Stimulated activated naive CD4-positive, alpha-beta T cell treated with Interleukin-2 at 50 U/mL for 16 hours (primary cell): ENCODE measurements around the gene SLC25A29.

ENCODE experiments used
- DNase-seq: peaks from one replicate; lab custom pipeline; 2025; lab: John Stamatoyannopoulos, UW

Gene SLC25A29

DNA sequence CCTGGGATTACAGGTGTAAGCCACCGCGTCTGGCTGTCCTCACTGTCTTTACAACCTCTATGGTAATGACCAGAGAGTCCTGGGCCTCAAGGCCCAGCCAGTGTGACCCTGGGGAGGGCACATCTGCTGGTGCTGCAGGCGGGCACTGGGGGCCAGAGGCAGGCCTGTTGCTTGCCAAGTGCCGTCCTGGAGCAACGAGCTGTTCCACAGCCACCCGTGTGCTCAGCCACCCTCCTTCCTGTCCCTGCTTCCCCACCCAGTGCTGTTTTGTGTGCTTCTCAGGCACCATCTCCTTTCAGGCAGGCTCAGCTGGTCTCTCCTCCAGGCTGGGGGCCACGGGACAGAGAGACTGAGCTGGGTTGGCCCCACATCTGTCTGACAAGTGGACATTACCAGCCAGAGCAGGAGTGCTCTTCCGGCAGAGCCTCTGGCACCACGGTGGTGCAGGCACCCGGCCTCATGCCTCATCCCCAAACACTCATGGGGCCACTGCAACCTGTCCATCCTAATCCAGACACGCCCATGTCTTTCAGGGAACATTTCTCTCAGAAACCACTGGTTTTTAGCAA lies 25.9 kb upstream of the SLC25A29 start:
- DNase-seq, result no peak

DNA sequence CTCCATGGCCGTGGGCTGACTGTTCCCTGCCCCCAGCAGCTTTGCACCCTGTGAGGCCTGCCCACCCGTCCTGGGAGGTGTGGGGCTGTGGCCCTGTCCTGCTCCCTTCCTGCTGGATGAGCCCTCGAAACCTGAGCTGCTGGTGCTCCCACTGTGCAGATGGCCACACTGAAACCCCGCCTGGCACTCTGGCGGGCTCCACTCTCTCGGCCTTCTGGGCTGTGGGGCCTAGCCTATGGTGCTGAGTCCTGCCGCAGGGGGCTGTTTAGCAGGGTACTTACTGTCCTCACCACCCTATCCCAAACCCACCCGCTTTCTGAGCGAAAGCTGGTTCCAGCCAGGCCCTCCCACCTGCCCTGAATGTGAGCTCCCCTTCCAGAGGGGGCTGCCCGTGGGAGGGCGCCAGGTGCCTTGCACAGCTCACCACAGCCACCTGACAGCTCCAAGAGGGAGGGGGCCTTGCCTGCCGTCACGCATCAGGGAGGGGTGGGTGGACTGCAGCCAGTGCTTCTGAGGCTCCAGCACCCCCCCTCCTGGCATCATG lies 24.2 kb upstream of the SLC25A29 start:
- DNase-seq, result no peak

DNA sequence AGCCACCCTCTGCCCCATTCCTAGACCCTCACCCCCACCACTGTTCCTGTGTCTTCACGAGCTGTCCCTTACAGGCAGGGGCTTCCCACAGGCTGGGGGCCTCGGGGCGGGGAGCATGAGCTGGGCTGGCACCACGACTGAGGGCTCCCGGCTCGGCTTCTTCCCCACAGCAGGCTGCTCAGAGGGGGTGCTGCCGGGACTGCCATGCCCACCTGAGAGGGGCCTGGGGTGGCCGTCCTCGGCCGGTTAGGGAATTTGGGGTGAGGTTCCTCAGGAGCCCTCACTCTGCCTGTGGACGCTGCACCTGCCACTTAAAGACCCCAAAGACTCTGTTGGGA lies 23.7 kb upstream of the SLC25A29 start:
- no peak for DNase-seq

DNA sequence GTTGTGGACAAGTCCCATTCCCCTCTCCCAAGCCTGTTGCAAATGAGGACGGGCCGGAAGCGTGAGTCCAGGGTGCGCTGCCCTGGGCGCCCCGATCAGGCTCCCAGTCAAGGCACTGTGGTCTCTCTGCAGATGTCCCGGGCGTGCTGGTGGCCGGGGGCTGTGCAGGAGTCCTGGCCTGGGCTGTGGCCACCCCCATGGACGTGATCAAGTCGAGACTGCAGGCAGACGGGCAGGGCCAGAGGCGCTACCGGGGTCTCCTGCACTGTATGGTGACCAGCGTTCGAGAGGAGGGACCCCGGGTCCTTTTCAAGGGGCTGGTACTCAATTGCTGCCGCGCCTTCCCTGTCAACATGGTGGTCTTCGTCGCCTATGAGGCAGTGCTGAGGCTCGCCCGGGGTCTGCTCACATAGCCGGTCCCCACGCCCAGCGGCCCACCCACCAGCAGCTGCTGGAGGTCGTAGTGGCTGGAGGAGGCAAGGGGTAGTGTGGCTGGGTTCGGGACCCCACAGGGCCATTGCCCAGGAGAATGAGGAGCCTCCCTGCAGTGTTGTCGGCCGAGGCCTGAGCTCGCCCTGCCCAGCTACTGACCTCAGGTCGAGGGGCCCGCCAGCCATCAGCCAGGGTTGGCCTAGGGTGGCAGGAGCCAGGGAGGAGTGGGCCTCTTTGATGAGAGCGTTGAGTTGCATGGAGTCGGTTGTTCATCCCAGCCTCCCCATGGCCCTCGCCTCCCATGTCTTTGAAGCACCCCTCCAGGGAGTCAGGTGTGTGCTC lies 23.2 kb upstream of the SLC25A29 start:
- no peak for DNase-seq

DNA sequence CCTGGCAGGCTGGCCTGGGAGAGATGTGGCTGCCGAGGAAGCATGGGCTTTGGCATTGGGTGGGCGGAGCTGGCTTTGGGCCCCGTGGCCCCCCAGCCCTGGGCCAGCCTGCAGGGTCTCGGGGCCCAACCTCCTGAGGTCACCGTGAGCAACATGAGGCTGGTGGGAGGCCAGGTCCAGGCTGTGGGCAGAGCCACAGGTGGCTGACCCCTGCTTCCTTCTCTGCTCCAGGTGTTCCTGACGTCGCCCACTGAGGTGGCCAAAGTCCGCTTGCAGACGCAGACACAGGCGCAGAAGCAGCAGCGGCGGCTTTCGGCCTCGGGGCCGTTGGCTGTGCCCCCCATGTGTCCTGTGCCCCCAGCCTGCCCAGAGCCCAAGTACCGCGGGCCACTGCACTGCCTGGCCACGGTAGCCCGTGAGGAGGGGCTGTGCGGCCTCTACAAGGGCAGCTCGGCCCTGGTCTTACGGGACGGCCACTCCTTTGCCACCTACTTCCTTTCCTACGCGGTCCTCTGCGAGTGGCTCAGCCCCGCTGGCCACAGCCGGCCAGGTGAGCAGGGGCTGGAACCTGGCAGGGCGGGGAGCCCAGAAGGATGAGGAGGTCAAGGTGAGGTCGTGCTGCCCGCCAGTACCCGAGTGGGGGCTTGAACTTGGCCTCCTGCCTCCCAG lies 22.4 kb upstream of the SLC25A29 start:
- no peak for DNase-seq

DNA sequence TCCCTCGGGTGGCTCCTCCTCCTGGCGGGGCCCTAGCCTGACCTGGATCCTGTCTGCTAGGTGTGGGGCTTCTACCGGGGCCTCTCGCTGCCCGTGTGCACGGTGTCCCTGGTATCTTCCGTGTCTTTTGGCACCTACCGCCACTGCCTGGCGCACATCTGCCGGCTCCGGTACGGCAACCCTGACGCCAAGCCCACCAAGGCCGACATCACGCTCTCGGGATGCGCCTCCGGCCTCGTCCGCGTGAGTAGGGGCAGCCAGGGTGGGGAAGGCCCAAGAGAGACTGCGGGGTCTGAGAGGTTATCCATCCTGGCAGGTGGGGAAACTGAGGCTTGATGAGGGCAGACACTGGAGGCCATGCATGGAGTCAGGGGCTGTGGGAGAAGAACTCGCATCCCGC lies 20.9 kb upstream of the SLC25A29 start:
- no peak for DNase-seq

DNA sequence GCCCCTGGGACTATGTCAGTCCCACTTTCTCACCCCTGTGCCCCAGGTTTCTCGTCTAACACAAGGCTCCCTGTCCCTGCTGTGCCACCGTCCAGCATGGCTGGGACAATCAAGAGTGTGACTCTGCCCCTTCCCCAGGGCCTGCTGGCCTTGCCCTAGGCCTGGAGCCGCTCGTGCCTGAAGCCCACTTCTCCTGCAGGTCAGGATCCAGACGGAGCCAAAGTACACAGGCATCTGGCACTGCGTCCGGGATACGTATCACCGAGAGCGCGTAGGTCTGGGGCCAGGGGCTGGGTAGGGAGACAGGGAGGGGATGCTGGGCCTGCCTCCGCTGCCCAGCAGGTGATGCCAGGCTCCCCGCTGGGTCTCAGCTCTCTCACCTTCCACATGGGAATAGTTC lies 19.7 kb upstream of the SLC25A29 start:
- DNase-seq, result no peak

DNA sequence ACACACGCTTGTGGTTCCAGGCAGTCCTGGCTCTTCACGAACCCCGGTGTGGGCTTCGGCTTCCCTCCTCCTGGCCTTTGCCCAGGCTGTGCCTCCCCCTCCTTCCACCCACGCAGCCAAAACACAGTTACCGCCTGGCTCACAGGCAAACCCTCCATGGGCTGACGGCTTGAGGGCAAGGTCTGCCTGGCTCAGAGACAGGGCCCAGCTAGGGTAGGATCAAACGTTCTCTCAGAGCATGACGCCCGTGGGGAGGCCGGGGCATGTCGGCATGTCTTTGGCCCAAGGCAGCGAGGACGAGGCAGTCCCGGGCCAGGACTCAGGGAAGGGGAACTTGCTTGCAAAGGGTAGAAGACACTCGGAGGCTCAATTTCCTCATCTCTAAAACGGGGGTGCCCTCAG lies 19.0 kb upstream of the SLC25A29 start:
- no peak for DNase-seq

DNA sequence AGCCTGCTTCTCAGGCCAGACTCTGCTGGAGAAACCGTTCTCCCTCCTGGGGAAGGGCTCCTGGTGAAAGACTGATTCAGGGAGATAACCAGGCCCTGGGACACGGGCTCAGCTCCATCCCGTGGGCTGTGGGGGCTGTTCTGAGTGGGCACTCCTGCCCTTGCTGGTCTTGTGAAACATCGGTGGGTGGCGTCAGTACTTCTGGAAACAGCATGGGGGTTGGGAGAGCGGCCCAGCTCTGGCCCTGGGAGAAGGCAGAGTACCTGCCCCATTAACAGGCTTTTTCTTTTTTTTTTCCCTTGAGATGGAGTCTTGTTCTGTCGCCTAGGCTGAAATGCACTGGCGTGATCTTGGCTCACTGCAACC lies 17.7 kb upstream of the SLC25A29 start:
- no peak for DNase-seq

DNA sequence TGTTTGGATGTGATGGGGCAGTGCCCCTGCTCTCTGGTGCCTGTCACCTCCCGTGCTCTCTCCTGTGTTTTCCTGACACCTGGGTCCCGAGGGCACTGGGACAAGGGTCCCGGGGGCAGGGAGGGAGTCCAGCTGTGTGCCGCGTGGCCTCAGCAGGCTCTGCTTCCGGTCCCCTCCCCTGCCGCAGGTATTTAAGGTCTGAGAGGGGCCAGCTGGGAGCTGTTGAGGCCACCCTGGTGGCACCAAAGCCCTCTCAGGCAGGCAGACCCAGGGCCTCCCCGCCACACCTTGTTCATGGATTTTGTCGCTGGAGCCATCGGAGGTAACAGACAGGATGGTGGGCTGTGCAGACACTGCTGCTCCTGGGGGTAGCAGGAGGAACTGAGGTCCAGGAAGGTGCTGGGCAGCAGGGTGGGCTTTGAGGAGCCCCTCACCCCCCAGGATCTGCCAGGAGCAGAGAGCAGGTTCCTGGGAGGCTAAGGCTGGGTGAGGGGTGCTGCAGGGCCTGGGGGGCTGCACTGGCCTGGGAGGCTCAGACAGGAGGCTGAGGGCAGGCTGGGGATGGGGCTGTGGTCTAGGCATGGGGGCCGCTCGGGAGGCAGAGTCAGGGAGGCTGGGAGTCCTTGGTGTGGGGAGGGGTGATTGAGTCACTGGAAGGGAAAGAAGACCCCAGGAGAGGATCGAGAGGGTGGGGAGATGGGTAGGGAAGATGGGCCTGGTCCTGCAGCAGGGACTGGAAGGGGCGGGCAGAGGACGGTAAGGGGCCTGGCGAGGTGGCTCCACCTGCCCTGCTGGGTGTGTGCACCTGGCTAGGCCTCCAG lies 17.1 kb upstream of the SLC25A29 start, which contains the start of gene SLC25A47:
SLC25A47 (plus strand) TSS at position 219 of the 821 bp plus-strand sequence; CDS start at position 295, 76 bp downstream.
- DNase-seq, result no peak

DNA sequence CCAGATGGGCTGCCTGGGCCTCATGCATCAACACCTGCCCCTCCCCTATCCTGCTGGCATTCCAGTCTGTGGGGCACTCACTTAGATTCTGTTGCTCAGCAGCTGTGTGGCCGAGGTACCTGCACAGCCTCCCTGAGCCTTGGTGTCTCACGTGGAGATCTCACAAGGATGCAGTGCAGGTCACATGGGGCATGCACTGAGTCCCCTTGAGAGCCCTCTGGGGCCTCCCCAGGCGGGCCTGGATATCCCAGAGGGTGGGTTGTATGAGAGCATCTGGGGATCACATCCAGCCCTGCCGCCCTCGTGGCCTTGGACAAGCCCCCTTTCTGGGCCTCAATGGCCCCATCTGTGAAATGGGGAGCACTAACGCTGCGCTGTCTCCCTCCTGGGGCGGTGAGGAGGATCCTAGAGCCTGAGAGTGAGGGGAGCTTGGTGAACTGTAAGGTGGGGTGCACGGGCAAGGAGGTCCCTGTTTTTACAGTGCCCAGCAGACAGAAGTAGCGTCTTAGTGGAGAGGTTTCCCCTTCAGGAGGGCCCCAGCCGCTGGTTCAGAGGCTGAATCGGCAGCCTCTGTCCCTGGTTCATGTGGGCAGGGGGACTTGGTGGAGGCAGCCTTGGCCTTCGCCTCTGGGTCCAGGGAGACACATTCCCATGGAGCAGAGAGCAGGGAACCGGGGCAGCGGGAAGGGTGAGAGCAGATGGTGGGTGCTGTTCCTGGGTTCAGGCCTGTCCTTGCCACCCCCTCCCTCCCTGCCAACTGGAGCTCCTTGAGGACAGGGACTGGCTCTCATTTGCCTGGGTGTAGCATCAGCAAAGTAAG lies 16.1 kb upstream of the SLC25A29 start:
- no peak for DNase-seq

DNA sequence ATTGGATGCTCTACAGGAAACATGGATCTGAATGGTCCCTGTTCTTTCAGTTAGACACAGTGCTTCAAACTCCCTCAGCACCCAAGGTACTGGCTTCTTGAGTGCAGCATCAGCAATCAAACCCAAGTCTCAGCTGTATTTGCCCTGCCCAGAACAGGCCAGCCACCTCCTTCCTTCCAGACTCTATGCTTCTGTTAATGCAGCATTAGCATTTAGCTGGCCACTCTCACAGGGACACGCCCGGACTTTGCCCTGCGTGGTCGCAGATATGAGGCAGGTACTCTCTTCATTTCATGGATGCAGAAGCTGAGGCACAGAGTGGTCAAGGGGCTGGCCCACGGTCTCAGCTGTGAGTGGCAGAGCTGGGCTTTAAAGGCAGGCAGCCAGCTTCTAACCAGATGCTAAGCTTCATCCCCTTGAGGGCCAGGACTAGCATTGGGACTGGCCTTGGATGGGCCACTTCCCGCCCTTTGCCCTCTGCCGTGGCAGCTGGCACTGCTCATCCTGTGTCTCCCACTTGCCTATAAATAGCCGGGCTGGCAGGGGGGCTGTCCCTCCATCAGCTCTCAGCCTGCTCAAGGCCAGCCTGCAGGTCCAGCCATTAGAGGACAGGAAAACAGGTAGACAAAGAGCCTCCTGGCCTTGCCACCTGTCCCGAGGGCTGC lies 15.4 kb upstream of the SLC25A29 start:
- no peak for DNase-seq

DNA sequence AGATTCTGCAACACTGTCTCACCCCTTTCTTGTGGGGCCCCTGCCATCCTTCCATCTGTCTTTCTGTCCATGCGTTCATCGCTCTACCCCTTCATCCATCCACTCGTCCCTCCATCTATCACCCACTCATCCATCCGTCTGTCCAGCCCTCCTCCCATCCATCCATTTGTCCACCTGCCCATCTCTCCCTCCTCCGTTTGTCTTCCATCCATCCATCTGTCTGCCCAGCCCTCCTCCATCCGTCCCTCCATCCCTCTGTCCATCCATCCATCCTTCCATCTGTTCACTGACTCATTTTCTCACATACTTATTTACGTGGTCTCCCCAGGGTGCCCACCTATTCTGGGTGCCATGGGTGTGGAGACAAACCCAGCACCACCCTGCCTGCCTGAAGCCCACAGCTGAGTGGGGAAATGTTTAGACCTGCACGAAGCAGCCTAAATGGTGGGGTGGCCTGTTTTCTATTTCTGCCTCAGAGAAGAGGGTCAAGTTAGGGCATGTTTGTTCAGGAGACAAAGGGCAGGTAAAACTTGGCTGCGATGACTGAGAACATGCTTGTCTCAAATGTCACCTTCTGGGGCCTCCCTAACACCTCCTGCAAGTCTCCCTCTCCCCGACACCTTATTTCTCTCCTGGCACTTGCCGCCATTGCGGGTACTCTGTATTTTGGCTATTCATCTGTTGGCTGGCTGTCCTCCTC lies 14.1 kb upstream of the SLC25A29 start:
- no peak for DNase-seq

DNA sequence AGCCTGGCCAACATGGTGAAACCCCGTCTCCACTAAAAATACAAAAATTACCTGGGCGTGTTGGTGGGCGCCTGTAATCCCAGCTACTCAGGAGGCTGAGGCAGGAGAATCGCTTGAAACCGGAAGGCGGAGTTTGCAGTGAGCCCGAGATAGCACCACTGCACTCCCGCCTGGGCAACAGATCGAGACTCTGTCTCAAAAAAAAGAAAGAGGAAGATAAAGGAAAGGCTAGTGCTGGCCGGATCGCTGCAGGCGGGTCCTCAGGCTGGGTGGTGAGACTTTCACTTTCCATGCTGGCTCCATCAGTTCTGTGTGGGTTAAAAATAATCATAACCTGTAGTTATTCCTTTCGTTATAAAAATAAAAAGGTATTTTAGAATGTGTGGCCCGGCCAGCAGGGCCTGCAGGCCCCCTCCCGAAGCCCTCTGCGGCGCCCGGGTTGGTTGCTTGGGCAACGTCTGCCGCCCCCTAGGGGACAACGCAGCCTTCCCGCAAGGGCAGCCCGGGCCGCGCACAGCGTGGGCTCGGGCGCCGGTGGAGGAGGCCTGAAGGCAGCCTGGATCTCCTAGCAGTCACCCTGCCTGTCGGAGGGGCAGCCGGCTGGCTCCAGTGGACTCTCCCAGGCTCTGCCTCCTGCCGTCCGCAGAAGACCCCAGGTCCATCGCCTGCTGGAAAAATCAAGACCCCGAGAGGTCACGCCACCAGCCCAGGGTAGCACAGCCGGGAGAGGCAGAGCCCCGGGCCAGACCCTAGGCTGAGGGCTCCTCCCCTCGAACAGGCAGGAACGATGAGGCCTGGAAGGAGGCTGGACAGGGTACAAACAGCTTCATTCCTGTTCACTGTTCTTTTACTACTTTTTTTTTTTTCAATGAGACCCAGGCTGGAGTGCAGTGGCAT lies 11.9 kb upstream of the SLC25A29 start:
- DNase-seq, result peak; percentile 55

DNA sequence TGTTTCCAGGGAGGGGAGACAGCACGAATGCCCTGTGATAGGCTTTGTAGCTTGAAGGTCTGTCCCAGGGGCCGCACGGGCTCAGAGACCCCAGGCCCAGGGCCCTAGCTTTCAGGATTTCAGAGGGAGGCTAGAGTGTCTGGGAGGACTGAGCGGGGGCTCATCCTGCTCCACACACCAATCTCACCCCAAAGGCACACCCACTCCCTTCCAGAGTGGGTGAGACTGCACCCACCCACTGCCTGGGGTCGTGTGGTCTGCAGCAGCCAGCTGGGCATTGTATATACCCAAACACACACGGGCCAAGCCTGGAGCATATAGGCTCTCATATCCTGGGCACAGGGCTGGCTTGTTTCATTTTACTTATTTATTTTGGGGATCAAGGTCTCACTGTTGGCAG lies 11.1 kb upstream of the SLC25A29 start:
- DNase-seq, result no peak

DNA sequence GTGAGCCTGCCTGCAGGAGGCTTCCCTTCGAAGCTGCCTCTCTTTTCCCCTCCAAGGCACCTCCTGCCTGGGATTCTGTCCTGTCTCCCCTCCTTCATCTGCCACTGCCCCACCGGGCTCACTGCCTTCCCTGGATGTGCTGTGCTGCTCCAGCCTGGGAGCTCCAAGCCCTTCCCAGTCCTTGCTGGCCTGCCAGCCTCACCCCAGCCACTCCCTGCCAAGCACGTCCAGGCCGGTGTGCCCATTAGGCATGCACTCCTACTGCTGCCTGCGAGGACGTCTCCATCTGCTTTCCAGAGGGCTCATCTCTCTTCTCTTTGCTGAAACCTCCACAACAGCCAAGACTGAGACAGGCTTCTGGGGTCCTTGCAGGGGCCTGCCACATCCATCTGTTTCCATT lies 8.5 kb upstream of the SLC25A29 start:
- no peak for DNase-seq

DNA sequence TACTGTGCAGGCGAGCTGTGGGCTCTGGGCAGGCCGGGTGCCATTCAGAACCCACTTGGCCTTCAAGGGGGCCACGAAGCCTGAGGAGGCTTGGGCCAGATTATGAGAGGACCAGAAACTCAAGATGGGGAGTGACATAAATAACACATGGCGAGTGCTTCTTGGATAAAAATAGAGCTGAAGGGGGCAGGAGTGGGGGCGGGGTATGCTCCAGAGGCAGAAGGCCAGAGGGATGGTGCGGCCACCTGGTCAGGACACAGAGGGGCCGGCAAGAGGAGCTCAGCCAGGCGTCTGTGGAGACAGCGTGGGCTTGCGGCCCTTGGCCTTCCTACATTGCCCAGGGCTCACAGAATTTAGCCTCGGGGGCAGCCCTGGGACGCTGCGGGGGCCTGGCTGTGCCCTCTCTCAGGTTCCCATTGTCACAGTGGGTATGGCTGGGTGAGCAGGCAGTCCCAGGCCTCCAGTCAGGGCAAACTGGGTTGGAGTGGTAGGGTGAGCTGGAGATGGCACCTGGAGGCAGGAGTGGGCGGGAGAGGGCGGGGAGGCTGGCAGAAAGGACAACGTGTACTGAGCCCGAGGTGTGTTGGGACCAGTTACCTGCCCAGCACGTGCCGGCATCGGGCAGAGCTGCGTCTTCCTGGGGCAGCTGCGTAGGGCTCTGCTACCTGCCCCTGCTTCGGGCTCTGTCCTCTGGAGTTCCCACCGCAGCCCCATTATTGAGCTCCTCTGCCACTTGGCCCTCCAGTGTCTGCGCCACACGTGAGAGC lies 7.4 kb upstream of the SLC25A29 start:
- DNase-seq, result no peak

DNA sequence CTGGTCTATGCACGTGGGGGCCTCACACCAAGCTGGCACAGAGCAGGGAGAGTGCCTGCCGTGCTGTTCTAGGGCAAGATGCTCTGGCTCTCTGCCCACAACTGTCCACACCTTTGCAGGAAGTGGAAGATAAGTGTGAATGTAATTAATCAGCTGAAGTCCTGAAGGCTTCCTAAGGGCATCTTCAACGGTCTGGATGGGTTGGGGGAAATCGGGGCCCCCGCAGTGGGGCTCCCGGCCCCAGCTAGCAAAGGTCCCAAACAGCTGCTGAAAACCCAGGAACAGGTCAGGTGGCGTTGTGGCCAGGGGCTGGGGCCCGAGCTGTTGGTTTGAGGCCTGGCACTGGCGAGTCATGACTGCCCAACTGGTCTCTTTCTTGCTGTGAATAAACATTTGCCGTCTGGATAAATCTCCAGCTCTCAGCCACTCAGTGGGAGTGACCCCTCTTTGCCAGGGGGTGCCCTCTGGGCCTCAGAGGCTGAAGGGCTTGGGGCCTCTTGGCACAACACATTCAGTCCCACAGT lies 6.7 kb upstream of the SLC25A29 start:
- no peak for DNase-seq
